Activated gamma-delta T cell treated with anti-CD3 and anti-CD28 coated beads, Interleukin-2, amount 50 U/mL, for 16 hours (primary cell): Measurements from ENCODE around the gene MTARC2.

Experiments
- DNase-seq: peaks from one replicate; pipeline ENCODE4 v3.0.0-alpha.2; 2020; ENCODE audit warnings: low read depth

Gene MTARC2

DNA sequence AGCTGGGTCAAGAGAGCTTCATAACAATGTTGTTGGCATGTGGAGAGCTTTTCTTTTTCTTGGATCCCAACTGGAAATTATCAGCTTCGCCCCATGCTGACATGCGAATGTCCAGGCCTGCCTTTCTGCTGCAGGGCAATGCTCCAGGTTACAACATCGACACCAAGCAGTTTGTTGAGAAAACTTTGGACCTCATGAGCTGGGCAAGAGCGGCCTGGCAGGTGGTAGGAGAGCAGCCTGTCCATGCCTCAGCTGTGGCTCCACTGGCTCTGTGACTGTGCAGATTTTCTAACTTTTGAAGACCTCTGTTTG lies 80.0 kb downstream of the MTARC2 start:
- no peak for DNase-seq

DNA sequence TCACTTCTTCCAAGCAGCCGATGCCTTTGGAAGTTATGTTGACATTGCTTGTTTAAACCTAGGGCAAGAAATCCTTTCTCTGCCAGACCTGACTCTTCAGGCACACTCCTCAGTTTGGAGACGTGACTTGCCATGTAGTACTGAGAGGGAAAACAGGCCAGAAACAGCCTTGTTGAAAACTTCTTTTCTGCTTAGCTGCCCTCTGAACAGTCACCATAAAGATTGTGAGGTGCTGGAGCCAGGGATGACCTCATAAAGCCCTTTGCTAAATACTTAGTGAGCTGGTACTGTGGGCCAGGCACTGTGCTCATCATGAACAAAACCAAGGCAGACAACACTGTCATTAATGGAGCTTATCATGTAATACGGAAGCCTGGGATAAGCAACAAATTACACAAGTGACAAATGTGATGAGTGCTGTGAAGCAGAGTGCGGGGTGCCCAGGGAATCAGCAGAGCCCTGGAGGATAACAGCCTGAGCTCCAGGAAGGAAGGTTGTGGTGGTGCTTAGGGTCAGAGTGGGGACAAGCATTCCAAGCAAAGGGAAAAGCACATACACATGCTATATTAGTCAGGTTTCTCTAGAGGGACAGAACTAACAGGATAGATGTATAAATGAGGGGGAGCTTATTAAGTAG lies 80.9 kb downstream of the MTARC2 start:
- no peak for DNase-seq

DNA sequence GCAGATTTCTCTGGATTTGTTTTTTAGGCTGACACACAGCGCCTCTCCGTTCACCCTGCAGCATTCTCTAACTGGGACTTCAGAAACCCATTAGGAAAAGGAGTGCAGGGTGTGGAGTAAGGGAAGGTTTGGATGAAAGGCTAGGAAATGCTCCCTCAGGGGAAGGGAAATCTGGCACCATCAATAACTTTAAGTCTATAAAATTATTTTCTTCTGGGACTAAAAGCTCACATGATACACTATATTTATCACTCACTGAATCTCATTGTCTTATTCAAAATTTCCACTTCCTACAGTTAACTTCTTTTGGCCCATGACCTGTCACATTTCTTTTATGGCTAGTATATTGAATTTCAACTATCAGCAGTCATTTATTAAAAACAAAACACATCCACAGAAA lies 85.3 kb downstream of the MTARC2 start:
- no peak for DNase-seq
